Measurements from ENCODE around the gene SEZ6L2.

- TF ChIP-seq CTCF (IDR thresholded peaks at IDR 0.05) (no peak), POLR2AphosphoS5 (IDR thresholded peaks at IDR 0.05; ENCODE audit: insufficient read depth in 1 of 2, low read depth in 1 of 2) (no peak), POLR2A (IDR thresholded peaks at IDR 0.05) (no peak)
These were observed 73.0 kb downstream of the SEZ6L2 start for GRCh38 chr16:29826342-29826695.

Measured in vagina (tissue), 2 donors.